Prostate gland (tissue), 2 donors: ENCODE measurements around the gene ZPR1. TPM values are rescaled to one million over a fixed set of nuclear protein-coding genes. Genes with fewer than 3 reads are reported as not detected.

Experiments
- DNase-seq: peaks from one replicate; pipeline ENCODE4 v3.0.0-alpha.2; 2019; ENCODE audit warnings: low spot score
- H3K27ac ChIP-seq, 2 donors: fragments of 200-600 bp; sonication (generic); 2 replicates each; pipeline ENCODE4 v1.5.1; 2017 to 2019
- H3K27me3 ChIP-seq: fragments of 200-600 bp; sonication (generic); replicated peaks from 2 replicates; pipeline ENCODE4 v1.5.1; 2019; ENCODE audit not compliant: insufficient read depth
- H3K36me3 ChIP-seq, 2 donors: fragments of 200-600 bp; sonication (generic); 1 replicate in 1 of 2; 2 replicates in 1 of 2; pipeline versions ENCODE4 v1.5.1 to v1.8.1; 2017 to 2019
- H3K4me1 ChIP-seq: fragments of 200-600 bp; sonication (generic); replicated peaks from 2 replicates; pipeline ENCODE4 v1.5.1; 2019
- H3K4me3 ChIP-seq, 2 donors: fragments of 200-600 bp; sonication (generic); 2 replicates each; pipeline ENCODE4 v1.5.1; 2017 to 2019
- H3K9me3 ChIP-seq: fragments of 200-600 bp; sonication (generic); 2 replicates; pipeline ENCODE4 v1.5.1; 2017
- POLR2A ChIP-seq: fragments of 450-650 bp; IDR thresholded peaks from one replicate; pipeline ENCODE4 v1.6.1; 2016; ENCODE audit warnings: antibody characterized with exemption, mild to moderate bottlenecking
- POLR2AphosphoS5 ChIP-seq: sonication (generic); formaldehyde crosslinking; IDR thresholded peaks from one replicate; pipeline ENCODE4 v1.6.1; 2017; ENCODE audit warnings: antibody characterized with exemption
- WGBS: methylation state at CpG from one replicate; pipeline ENCODE4 v1.1.5; 2018; 5-methylcytosine and 5-hydroxymethylcytosine counted together
- intact Hi-C: fragments of 100-400 bp; cut with DNase I; formaldehyde crosslinking; loops from one replicate; pipeline ENCODE4 v1.14.2; 2022
- total RNA-seq, 2 donors: library from RNA; depleted of rRNA; stranded (reverse); fragments of >200 nt; gene quantifications; one replicate each; pipeline ENCODE4 v1.1.0, GENCODE V29; 2016
- TF ChIP-seq, protein P1 (sequence below), 4 experiments: fragments of 200-600 bp in 2 of 4; fragments of 450-650 bp in 2 of 4; sonication (generic) in 2 of 4; IDR thresholded peaks; 1 replicate in 3 of 4; 2 replicates in 1 of 4; pipeline ENCODE4 v1.5.1; 2016 to 2019; ENCODE audit warnings: antibody characterized with exemption in 4 of 4, mild to moderate bottlenecking in 2 of 4, moderate library complexity in 2 of 4

ZPR1 gene
- total RNA-seq, 2 donors from 2014 or later: 24.6 to 27.6 TPM

DNA sequence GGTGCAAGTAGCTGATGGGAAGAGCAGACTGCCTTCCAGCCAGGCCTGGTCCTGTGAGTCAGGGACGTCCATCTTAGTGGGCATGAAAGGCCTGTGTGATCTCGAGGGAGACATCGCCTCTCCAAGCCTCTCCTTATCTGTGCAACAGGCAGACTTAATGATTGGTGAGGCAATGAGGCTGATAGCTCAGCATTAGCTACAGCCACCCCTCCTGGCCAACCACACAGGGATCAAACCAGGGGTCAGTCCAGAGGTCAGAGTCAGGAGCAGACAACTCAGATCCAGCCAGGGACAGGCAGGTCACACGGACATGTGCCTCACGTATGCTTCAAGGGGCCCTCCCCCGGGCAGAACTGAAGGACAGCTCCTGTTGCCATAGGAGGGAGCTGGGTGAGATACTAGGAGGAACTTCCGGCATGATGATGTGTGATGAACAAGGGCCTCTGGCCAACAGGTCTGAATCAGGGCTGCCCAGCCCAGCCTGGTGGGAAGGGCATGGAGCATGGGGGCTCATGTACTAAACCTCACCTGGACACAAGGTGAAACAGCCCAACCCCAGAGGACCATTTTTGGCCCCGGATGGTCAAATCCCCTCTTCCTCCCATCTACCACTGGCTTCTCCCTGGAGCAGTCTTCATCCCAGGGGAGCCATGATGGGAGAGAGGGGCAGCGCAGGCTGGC is 39.1 kb upstream of the ZPR1 start:
- no peak overlapping the region for H3K4me3 ChIP-seq
- no peaks in the 10 kb centered on the region for H3K9me3 ChIP-seq
- H3K4me1 ChIP-seq: no peaks in the 10 kb centered on the region
- no peak for TF ChIP-seq POLR2A
- H3K27ac ChIP-seq: no peak overlapping the region
- H3K36me3 ChIP-seq: no peaks in the 10 kb centered on the region
- no peak for DNase-seq
- intact Hi-C loops: no loop called here
- 77% methylated on average over 9 of the region's 9 CpGs for WGBS
- H3K27me3 ChIP-seq: no peaks in the 10 kb centered on the region

DNA sequence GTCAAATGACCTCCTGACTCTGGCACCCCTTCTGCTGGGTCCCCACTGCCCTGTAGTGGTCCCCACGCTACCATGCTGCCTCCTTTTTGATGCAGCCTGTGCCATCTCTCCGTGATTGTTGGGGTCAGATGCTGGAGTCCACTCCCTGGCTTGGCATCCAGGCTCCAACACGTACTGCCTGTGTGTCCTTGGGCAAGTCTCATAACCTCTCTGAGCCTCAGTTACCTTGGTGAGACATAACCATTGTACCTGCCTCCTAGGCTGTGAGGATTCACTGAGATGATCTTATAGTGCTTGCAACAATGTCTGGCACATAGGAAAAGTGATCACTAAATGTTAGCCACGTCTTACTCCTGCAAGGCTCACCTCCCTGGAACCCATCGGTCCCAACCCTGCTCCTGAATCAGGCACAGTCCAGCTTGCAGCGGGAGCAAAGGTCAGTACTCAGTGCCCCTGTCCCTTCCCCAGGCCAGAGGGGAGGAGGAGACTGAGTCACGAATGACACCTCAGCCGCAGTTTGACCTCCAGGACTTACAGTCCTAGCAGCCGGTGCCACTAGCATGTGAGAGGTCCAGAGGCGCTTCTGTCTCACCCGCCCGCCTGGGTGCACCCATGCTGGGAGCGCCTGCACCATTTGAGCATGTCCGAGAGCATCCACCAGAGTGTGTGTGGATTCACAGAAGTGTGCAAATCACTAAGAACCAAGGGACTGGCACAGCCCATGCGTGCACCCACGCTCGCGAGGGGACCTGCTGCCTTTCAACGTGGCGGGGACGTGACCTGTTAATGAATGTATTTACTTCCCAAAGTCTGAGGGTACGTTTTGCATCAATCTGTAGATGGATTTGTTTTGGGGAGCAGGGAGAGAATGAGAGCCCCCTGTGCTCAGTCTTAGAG is 38.3 kb upstream of the ZPR1 start:
- no peaks in the 10 kb centered on the region for H3K4me1 ChIP-seq
- no peaks in the 10 kb centered on the region for H3K9me3 ChIP-seq
- H3K4me3 ChIP-seq: no peak overlapping the region
- no peak for DNase-seq
- intact Hi-C loops: no loop called here
- WGBS: 74% methylated on average over 22 of the region's 22 CpGs
- TF ChIP-seq POLR2A: no peak
- no peak for TF ChIP-seq POLR2AphosphoS5
- TF ChIP-seq, protein P1, sequence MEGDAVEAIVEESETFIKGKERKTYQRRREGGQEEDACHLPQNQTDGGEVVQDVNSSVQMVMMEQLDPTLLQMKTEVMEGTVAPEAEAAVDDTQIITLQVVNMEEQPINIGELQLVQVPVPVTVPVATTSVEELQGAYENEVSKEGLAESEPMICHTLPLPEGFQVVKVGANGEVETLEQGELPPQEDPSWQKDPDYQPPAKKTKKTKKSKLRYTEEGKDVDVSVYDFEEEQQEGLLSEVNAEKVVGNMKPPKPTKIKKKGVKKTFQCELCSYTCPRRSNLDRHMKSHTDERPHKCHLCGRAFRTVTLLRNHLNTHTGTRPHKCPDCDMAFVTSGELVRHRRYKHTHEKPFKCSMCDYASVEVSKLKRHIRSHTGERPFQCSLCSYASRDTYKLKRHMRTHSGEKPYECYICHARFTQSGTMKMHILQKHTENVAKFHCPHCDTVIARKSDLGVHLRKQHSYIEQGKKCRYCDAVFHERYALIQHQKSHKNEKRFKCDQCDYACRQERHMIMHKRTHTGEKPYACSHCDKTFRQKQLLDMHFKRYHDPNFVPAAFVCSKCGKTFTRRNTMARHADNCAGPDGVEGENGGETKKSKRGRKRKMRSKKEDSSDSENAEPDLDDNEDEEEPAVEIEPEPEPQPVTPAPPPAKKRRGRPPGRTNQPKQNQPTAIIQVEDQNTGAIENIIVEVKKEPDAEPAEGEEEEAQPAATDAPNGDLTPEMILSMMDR (IDR thresholded peaks at IDR 0.05): no peak
- no peak overlapping the region for H3K27ac ChIP-seq
- H3K27me3 ChIP-seq: no peaks in the 10 kb centered on the region
- no peaks in the 10 kb centered on the region for H3K36me3 ChIP-seq

DNA sequence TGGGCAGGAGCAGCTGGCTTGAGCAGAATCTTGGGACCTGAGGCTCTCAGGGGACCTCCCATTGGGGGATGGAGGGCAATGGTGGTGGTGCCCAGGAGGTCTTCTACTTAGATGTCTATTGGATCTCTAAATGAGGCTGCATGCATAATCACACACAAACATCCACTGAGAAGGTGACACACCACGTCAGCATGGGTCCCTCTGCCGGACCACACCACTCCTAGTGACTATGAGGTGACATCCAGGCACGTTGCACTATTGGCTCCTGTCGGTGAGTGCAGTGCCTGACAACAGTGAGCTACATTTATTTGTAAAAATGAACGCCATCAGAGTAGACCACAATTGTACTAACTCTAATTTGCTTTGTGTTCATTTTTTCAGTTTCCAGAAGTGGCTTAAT is 37.6 kb upstream of the ZPR1 start:
- Histone ChIP-seq H3K9me3 (no peaks in the 10 kb centered on the region), H3K4me3 (no peak overlapping the region), H3K27me3 (no peaks in the 10 kb centered on the region), H3K36me3 (no peaks in the 10 kb centered on the region), H3K27ac (no peak overlapping the region), H3K4me1 (no peaks in the 10 kb centered on the region)
- intact Hi-C loops: no loop called here
- DNase-seq: no peak
- TF ChIP-seq POLR2A (no peak), POLR2AphosphoS5 (no peak)
- TF ChIP-seq, protein P1 (IDR thresholded peaks at IDR 0.05): no peak
- WGBS: 74% methylated on average over 5 of the region's 5 CpGs

DNA sequence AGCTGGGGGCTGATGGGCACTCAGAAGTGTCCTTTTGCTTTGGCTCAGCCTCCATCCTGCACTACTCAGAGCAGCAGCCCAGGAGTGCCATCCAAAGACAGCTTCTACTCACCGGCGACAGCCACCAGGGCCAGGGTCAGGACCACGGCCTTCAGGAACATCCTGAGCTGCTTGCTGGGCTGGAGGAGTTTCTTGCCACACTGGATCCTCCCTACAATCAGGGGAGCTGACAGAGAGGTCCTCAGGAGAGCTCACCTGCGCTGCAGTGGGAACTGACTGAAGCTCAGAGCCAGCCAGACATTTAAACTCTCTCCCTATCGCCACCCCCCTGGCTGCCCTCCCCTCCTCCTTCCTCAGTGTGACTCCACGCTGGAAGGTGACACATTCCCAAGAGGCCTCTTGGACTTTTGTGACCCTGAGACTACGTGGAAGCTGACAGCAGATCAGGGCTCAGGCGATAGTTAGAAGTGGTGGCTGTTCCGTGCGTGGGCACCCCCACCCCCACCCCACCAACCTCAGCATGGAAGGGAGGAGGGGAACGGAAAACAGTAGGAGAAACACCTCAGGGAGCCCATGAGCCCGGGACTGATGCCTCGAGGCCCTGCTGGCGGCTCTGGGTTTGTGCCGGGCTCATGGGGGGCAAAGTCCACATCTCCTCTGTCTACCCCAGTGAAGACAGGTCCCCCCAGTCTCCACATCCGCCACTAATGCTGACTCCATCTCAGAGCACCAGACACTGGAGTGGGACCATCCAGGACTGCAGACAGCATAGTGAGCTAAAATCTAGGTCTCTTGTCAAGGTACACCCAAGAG is 35.4 kb upstream of the ZPR1 start, which contains the start of gene APOA4:
TSS of gene APOA4 (minus strand) at position 274 of the 813 bp plus-strand sequence. CDS start at position 161, 113 bp downstream.
- intact Hi-C loops: no loop called here
- no peak for TF ChIP-seq POLR2AphosphoS5
- TF ChIP-seq, protein P1 (IDR thresholded peaks at IDR 0.05): no peak
- TF ChIP-seq POLR2A: no peak
- H3K4me1 ChIP-seq: no peaks in the 10 kb centered on the region
- no peak for DNase-seq
- H3K27me3 ChIP-seq: no peaks in the 10 kb centered on the region
- H3K4me3 ChIP-seq: no peak within 1 kb of the TSS
- no peaks in the 10 kb centered on the region for H3K36me3 ChIP-seq
- H3K9me3 ChIP-seq: no peaks in the 10 kb centered on the region
- 80% methylated on average over 16 of the region's 16 CpGs for WGBS
- H3K27ac ChIP-seq: no peak within 1 kb of the TSS

DNA sequence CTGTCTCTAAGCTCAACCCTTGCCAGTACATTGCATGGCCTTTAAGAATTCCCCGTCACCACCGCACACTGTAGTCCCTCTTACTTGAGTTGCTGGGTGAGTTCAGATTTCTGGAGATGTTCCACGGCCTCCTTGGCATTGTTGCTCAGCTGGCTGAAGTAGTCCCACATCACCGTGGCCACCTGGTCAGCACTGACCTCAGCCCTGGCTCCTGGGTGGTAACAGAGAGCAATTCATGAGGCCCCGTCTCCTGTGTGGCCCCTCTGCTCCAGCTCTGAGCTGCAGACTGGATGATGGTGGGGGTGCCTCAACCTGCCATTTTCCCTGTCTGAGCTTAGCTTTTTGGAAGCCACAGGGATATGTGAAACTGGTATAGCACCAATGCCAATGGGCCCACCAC is 34.8 kb upstream of the ZPR1 start:
- Histone ChIP-seq H3K4me1 (no peaks in the 10 kb centered on the region), H3K4me3 (no peak overlapping the region), H3K36me3 (no peaks in the 10 kb centered on the region), H3K27me3 (no peaks in the 10 kb centered on the region), H3K9me3 (no peaks in the 10 kb centered on the region), H3K27ac (no peak overlapping the region)
- TF ChIP-seq POLR2A: no peak
- TF ChIP-seq POLR2AphosphoS5: no peak
- TF ChIP-seq, protein P1 (IDR thresholded peaks at IDR 0.05): no peak
- WGBS: 75% methylated on average over 5 of the region's 5 CpGs
- DNase-seq: no peak
- intact Hi-C loops: no loop called here
